ENCODE results near the gene ZNF205.

DNA sequence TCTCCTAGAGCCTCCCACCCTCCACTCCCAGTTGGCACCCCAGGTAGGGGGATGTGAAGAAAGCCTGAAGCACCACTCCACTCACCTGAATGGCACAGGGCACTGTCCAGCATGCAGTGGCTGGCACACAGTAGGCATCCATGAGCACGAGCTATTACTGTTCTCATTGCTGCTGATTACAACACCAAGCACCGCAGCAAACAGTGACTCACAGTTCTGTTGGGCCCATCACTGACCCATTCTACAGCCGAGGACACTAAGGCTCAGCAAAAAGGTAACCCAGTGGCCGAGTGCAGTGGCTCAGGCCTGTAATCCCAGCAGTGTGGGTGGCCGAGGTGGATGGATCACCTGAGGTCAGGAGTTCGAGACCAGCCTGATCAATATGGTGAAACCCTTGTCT, 16.0 kb upstream of the ZNF205 start:
- TF ChIP-seq EZH2 (IDR thresholded peaks at IDR 0.05; ENCODE audit: insufficient read depth, low read length): no peak
- TF ChIP-seq, protein P1, sequence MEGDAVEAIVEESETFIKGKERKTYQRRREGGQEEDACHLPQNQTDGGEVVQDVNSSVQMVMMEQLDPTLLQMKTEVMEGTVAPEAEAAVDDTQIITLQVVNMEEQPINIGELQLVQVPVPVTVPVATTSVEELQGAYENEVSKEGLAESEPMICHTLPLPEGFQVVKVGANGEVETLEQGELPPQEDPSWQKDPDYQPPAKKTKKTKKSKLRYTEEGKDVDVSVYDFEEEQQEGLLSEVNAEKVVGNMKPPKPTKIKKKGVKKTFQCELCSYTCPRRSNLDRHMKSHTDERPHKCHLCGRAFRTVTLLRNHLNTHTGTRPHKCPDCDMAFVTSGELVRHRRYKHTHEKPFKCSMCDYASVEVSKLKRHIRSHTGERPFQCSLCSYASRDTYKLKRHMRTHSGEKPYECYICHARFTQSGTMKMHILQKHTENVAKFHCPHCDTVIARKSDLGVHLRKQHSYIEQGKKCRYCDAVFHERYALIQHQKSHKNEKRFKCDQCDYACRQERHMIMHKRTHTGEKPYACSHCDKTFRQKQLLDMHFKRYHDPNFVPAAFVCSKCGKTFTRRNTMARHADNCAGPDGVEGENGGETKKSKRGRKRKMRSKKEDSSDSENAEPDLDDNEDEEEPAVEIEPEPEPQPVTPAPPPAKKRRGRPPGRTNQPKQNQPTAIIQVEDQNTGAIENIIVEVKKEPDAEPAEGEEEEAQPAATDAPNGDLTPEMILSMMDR (IDR thresholded peaks at IDR 0.05; ENCODE audit: insufficient read depth, low read depth, low read length): no peak
